Omental fat pad (tissue), 4 donors: ENCODE measurements around the gene CCDC77. TPM values are rescaled to one million over a fixed set of nuclear protein-coding genes. Genes with fewer than 3 reads are reported as not detected.

ENCODE experiments used
- ATAC-seq: fragments of 150-250 bp; one replicate; pipeline ENCODE4 v1.9.1; 2016; ENCODE audit warnings: mild to moderate bottlenecking, moderate library complexity; ENCODE audit not compliant: low FRiP score
- DNase-seq: peaks from one replicate; pipeline ENCODE4 v3.0.0-alpha.2; 2019; ENCODE audit warnings: low spot score
- total RNA-seq, 4 donors: library from RNA; depleted of rRNA; stranded (reverse); fragments of >200 nt; gene quantifications; one replicate each; pipeline ENCODE4 v1.1.0, GENCODE V29; 2016
- TF ChIP-seq, protein P1 (sequence below), 3 donors: fragments of 450-650 bp; IDR thresholded peaks; one replicate each; pipeline ENCODE4 v1.5.1; 2016 to 2017; ENCODE audit warnings: antibody characterized with exemption in 3 of 3, mild to moderate bottlenecking in 3 of 3, moderate library complexity in 2 of 3

Gene CCDC77
- total RNA-seq, 4 donors from 2014 or later, result 4.2 to 9.6 (median 5.5) TPM

DNA sequence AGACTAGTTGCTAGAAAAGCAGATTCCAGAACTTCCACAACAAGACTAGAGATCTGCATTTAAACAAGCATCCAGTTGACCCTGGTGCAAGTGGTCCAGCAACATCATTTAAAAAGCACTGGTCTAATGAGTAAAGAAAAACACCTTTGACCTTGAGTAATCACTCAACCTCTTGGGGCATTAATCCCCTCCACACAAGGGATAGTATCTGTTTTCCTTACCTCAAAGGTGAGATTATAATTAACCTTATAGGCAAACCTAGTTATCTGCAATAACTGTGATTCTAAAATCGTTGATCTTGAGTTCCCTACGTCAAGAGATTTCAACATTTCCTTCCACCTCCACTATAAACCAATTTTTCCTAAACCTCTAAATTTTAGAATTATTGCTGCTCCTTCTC is 13.4 kb upstream of the CCDC77 start:
- ATAC-seq (no peak), DNase-seq (no peak)
- TF ChIP-seq, protein P1, sequence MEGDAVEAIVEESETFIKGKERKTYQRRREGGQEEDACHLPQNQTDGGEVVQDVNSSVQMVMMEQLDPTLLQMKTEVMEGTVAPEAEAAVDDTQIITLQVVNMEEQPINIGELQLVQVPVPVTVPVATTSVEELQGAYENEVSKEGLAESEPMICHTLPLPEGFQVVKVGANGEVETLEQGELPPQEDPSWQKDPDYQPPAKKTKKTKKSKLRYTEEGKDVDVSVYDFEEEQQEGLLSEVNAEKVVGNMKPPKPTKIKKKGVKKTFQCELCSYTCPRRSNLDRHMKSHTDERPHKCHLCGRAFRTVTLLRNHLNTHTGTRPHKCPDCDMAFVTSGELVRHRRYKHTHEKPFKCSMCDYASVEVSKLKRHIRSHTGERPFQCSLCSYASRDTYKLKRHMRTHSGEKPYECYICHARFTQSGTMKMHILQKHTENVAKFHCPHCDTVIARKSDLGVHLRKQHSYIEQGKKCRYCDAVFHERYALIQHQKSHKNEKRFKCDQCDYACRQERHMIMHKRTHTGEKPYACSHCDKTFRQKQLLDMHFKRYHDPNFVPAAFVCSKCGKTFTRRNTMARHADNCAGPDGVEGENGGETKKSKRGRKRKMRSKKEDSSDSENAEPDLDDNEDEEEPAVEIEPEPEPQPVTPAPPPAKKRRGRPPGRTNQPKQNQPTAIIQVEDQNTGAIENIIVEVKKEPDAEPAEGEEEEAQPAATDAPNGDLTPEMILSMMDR (IDR thresholded peaks at IDR 0.05), result no peak

GRCh38 chr12:388541-389141 is 12.8 kb upstream of the CCDC77 start:
- TF ChIP-seq, protein P1 (IDR thresholded peaks at IDR 0.05), result no peak
- DNase-seq (no peak), ATAC-seq (peak; percentile 30)

- DNase-seq (peak; percentile 59), ATAC-seq (peak; percentile 96)
- TF ChIP-seq, protein P1 (IDR thresholded peaks at IDR 0.05), result no peak
Observed at GRCh38 chr12:389142-390096, 12.0 kb upstream of the CCDC77 start, which contains the start of gene KDM5A. Gene KDM5A, minus strand, starts transcription at chr12:389320. Its CDS starts 229 bp downstream, at chr12:389091.

GRCh38 chr12:400828-401227 is 616 bp upstream of the CCDC77 start:
- no peak for DNase-seq
- TF ChIP-seq, protein P1 (IDR thresholded peaks at IDR 0.05), result no peak
- ATAC-seq, result no peak

- TF ChIP-seq, protein P1 (IDR thresholded peaks at IDR 0.05), result no peak
- ATAC-seq, result no peak
- DNase-seq, result no peak
Observed at GRCh38 chr12:402029-402389, 565 bp downstream of the CCDC77 start.

GRCh38 chr12:414859-415258 is 13.4 kb downstream of the CCDC77 start:
- DNase-seq, result no peak
- no peak for ATAC-seq
- TF ChIP-seq, protein P1 (IDR thresholded peaks at IDR 0.05), result no peak
